ENCODE data around the gene TMCC2. TPM values are rescaled to one million over a fixed set of nuclear protein-coding genes. Genes with fewer than 3 reads are reported as not detected.

The TMCC2 gene
- total RNA-seq, 1 experiment from 2014 or later: 3.1 TPM

- intact Hi-C loops (cut with micrococcal nuclease; ENCODE audit: unreplicated experiment): loop anchor here (5.0 kb wide), 1 partner anchor 102 kb away; the partner anchor contains the start of gene RBBP5
- CTCF ChIA-PET: interaction anchor here (0.6 kb wide), 1 partner anchor 158 kb away, joined by 3 read pairs; no protein-coding TSS in a partner anchor
Measured at GRCh38 chr1:205224736-205225135, 3.0 kb upstream of the TMCC2 start.

More at GRCh38 chr1:205224736-205225135, 3.0 kb upstream of the TMCC2 start:
- DNase-seq (ENCODE audit: low read depth, low spot score) (no peak), ATAC-seq (no peak)
- no peak overlapping the region for H3K4me3 ChIP-seq (ENCODE audit: low read depth in 2 of 2, low read length in 2 of 2)
- H3K4me1 ChIP-seq (ENCODE audit: control insufficient read depth, insufficient read depth, low read length): peaks cover 6% of the 10 kb centered on the region
- no peaks in the 10 kb centered on the region for H3K9me3 ChIP-seq (ENCODE audit: control insufficient read depth, insufficient read depth, low read depth, low read length)
- no peaks in the 10 kb centered on the region for H3K36me3 ChIP-seq (ENCODE audit: control insufficient read depth, insufficient read depth, low read length)
- POLR2A ChIA-PET: no interaction called here
- TF ChIP-seq SIN3A (IDR thresholded peaks at IDR 0.05; ENCODE audit: borderline replicate concordance, insufficient read depth, low read depth, low read length): no peak
- TF ChIP-seq CTCF (IDR thresholded peaks at IDR 0.05): no peak
- TF ChIP-seq POLR2AphosphoS5 (IDR thresholded peaks at IDR 0.05; ENCODE audit: low read depth, low read length): no peak
- no peak for TF ChIP-seq REST (IDR thresholded peaks at IDR 0.05; ENCODE audit: insufficient read depth in 1 of 2, low read depth in 2 of 2, low read length in 1 of 2)
- TF ChIP-seq TCF7L2 (IDR thresholded peaks at IDR 0.05; ENCODE audit: low read depth, low read length): no peak
- in situ Hi-C loops (cut with HindIII; ENCODE audit: low pct_unique_long_range_greater_than_20kb, low sequenced_read_pairs): no loop called here
- no TSS peak for BruUV-seq (replicated peaks)
- H3K27ac ChIP-seq (ENCODE audit: low read length): no peak overlapping the region
- H3K27me3 ChIP-seq (ENCODE audit: control insufficient read depth, insufficient read depth, low read length): no peaks in the 10 kb centered on the region; the same call in 1 of the 2 replicates
